SU-DHL-6 (cell line): ENCODE results near the gene FARS2.

ENCODE experiments used
- H2AFZ ChIP-seq: fragments of 200-600 bp; sonication (generic); 2 replicates; pipeline ENCODE4 v1.6.1; 2014; ENCODE audit warnings: low read depth, mild to moderate bottlenecking, moderate library complexity, mixed read lengths, antibody characterized with exemption, low read length; ENCODE audit not compliant: severe bottlenecking
- H3F3A ChIP-seq: fragments of 200-600 bp; shearing (Covaris generic); 2 replicates; pipeline ENCODE4 v1.6.0; 2016; ENCODE audit warnings: antibody characterized with exemption, mild to moderate bottlenecking; ENCODE audit not compliant: insufficient read depth
- H3K27ac ChIP-seq: fragments of 200-600 bp; sonication (generic); 2 replicates; pipeline ENCODE4 v1.5.1; 2016; ENCODE audit warnings: low read depth, mild to moderate bottlenecking, low read length, moderate library complexity, mixed read lengths
- H3K27me3 ChIP-seq: fragments of 200-600 bp; sonication (generic), shearing (Covaris generic); 2 replicates; pipeline ENCODE4 v1.6.0; 2014; ENCODE audit warnings: mild to moderate bottlenecking, low read length
- H3K36me3 ChIP-seq: fragments of 200-600 bp; sonication (generic); 2 replicates; pipeline ENCODE4 v1.6.1; 2014; ENCODE audit warnings: mild to moderate bottlenecking, low read length, mixed read lengths
- H3K4me2 ChIP-seq: fragments of 300-600, 200-600 bp; shearing (Covaris generic), sonication (generic); 2 replicates; pipeline ENCODE4 v1.6.0; 2014; ENCODE audit warnings: low read length, low read depth, mild to moderate bottlenecking; ENCODE audit not compliant: poor library complexity, severe bottlenecking
- H3K4me3 ChIP-seq: fragments of 200-600 bp; sonication (generic); 2 replicates; pipeline ENCODE4 v1.5.1; 2014; ENCODE audit warnings: antibody characterized with exemption, low read length, mild to moderate bottlenecking, mixed read lengths; ENCODE audit not compliant: insufficient read depth, poor library complexity, severe bottlenecking
- H3K79me2 ChIP-seq: fragments of 200-600 bp; sonication (generic); 2 replicates; pipeline ENCODE4 v1.6.1; 2014; ENCODE audit warnings: mild to moderate bottlenecking, low read length, moderate library complexity; ENCODE audit not compliant: insufficient read depth
- H3K9ac ChIP-seq: fragments of 200-600 bp; sonication (generic); 2 replicates; pipeline ENCODE4 v1.7.0; 2014; ENCODE audit warnings: mild to moderate bottlenecking, low read length
- H3K9me2 ChIP-seq: fragments of 200-600 bp; sonication (generic); replicated peaks from 2 replicates; pipeline ENCODE4 v1.6.1; 2014; ENCODE audit warnings: low read length; ENCODE audit not compliant: insufficient read depth
- H3K9me3 ChIP-seq: fragments of 200-600 bp; sonication (generic); 2 replicates; pipeline ENCODE4 v1.6.1; 2014; ENCODE audit warnings: low read length, mixed read lengths; ENCODE audit not compliant: insufficient read depth
- H4K20me1 ChIP-seq: fragments of 200-600 bp; sonication (generic); 2 replicates; pipeline ENCODE4 v1.6.1; 2014; ENCODE audit warnings: low read depth, mild to moderate bottlenecking, antibody characterized with exemption, low read length, moderate library complexity, mixed read lengths
- EZH2phosphoT487 ChIP-seq: fragments of 200-600 bp; sonication (generic), shearing (Covaris generic); conservative IDR thresholded peaks from 2 replicates; pipeline ENCODE4 v1.6.1; 2018; ENCODE audit warnings: mild to moderate bottlenecking, antibody characterized with exemption, low read length, moderate library complexity, mixed read lengths
- TF ChIP-seq, protein P1 (sequence below): fragments of 200-600 bp; sonication (generic); IDR thresholded peaks from one replicate; pipeline ENCODE4 v1.5.1; 2017; ENCODE audit warnings: antibody characterized with exemption, mild to moderate bottlenecking, low read length, moderate library complexity; ENCODE audit not compliant: insufficient read depth, poor library complexity, severe bottlenecking

Gene FARS2

DNA sequence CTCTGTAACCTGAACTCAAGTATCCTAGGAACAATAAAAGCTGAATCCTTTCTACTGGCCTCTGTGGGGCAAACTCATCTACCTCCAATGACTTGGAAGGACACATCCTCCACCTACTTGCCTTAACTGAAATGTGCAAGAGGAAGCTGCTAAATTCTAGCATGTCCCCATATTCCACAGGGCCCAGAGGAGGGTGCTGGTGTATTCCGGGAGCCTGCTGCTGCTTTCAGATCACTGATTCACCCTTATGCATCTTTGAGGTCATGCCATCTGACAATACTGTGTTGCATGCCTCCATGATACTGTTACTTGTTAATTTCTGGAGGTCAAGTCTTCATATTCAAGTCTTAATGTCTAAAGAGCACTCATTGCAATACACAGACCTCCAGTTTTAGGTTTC lies 40.9 kb upstream of the FARS2 start:
- TF ChIP-seq, protein P1, sequence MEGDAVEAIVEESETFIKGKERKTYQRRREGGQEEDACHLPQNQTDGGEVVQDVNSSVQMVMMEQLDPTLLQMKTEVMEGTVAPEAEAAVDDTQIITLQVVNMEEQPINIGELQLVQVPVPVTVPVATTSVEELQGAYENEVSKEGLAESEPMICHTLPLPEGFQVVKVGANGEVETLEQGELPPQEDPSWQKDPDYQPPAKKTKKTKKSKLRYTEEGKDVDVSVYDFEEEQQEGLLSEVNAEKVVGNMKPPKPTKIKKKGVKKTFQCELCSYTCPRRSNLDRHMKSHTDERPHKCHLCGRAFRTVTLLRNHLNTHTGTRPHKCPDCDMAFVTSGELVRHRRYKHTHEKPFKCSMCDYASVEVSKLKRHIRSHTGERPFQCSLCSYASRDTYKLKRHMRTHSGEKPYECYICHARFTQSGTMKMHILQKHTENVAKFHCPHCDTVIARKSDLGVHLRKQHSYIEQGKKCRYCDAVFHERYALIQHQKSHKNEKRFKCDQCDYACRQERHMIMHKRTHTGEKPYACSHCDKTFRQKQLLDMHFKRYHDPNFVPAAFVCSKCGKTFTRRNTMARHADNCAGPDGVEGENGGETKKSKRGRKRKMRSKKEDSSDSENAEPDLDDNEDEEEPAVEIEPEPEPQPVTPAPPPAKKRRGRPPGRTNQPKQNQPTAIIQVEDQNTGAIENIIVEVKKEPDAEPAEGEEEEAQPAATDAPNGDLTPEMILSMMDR, result no peak
- no peak for TF ChIP-seq EZH2phosphoT487
- Histone ChIP-seq H3K9ac (no peak overlapping the region), H3K9me2 (no peaks in the 10 kb centered on the region), H3K36me3 (no peaks in the 10 kb centered on the region), H3K4me3 (no peak overlapping the region), H3K79me2 (no peaks in the 10 kb centered on the region), H3K4me2 (no peak overlapping the region), H3K9me3 (no peaks in the 10 kb centered on the region), H3K27me3 (no peaks in the 10 kb centered on the region), H3F3A (no peaks in the 10 kb centered on the region), H2AFZ (no peak overlapping the region), H3K27ac (no peak overlapping the region), H4K20me1 (no peaks in the 10 kb centered on the region)

DNA sequence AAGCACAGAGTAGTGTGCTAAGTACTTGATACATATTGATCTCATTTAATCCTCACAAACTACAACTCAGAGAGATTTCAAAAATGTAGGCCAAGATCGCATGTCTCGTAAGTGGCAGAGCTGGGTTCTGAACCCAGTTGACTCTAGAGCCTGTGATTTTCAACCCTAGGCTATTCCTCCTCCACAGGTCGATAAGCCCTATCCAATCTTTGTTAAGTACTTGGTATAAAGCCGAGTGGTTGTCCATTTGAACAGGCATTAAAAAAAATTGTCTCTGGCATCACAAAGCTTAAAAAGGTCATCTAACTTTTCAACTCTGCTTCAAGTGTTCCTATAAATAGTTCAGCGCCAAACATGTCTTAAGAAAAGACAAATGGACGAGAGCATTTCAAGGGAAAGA lies 38.0 kb upstream of the FARS2 start:
- TF ChIP-seq, protein P1, result no peak
- no peak for TF ChIP-seq EZH2phosphoT487
- Histone ChIP-seq H3K27me3 (no peaks in the 10 kb centered on the region), H2AFZ (no peak overlapping the region), H3K9me2 (no peaks in the 10 kb centered on the region), H3K4me3 (no peak overlapping the region), H3K79me2 (no peaks in the 10 kb centered on the region), H3F3A (no peaks in the 10 kb centered on the region), H3K27ac (no peak overlapping the region), H3K9ac (no peak overlapping the region), H3K36me3 (no peaks in the 10 kb centered on the region), H4K20me1 (no peaks in the 10 kb centered on the region), H3K4me2 (no peak overlapping the region), H3K9me3 (no peaks in the 10 kb centered on the region)

DNA sequence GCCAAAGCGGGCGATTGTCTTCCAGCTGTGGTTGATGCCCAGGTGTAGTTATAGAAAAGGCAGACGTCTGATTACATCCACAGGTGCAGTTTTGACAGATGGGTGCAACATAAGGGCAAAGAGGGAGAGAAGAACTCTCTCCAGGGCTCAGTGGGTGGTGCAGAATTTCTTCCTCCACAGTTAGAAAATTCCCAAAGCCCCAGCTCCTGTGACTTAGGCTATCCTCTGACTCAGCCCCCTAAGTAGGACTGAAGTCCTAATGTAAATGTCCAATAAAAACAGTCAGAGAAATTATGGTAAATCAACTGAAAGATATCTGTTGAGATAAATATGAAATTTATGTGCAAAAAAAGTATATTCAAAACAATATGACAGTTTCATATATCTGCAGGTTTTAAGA lies 32.0 kb upstream of the FARS2 start:
- H3K4me3 ChIP-seq, result no peak overlapping the region
- H3K27ac ChIP-seq, result no peak overlapping the region
- H3F3A ChIP-seq, result no peaks in the 10 kb centered on the region
- H2AFZ ChIP-seq, result no peak overlapping the region
- H3K27me3 ChIP-seq, result no peaks in the 10 kb centered on the region
- H3K79me2 ChIP-seq, result no peaks in the 10 kb centered on the region
- no peak overlapping the region for H3K4me2 ChIP-seq
- no peak overlapping the region for H3K9ac ChIP-seq
- no peaks in the 10 kb centered on the region for H4K20me1 ChIP-seq
- H3K36me3 ChIP-seq, result no peaks in the 10 kb centered on the region
- H3K9me3 ChIP-seq, result no peaks in the 10 kb centered on the region
- no peak for TF ChIP-seq EZH2phosphoT487
- TF ChIP-seq, protein P1, result no peak
- H3K9me2 ChIP-seq, result no peaks in the 10 kb centered on the region

DNA sequence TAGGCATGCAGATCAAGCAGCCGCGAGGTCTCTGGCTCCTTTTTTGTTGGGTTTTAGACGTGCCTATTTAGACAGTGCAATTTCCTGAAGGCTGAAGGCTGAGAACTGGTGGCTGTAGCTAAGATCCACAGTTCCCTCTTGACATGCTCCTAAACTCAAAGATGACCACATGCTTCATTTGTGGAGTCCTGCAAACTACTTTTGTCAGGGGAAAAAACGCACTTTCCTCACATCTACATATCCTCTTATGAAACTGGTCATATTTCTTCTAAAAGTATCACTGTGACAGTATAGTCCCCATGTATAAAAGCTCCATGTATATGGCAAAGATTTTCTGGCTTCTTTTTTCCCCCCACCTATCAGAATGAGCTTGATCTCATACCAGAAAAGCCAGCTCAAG lies 31.2 kb upstream of the FARS2 start:
- no peak for TF ChIP-seq EZH2phosphoT487
- TF ChIP-seq, protein P1, result no peak
- no peaks in the 10 kb centered on the region for H4K20me1 ChIP-seq
- H3K36me3 ChIP-seq, result no peaks in the 10 kb centered on the region
- no peak overlapping the region for H3K27ac ChIP-seq
- H3K27me3 ChIP-seq, result no peaks in the 10 kb centered on the region
- no peak overlapping the region for H3K4me3 ChIP-seq
- no peaks in the 10 kb centered on the region for H3F3A ChIP-seq
- H3K79me2 ChIP-seq, result no peaks in the 10 kb centered on the region
- H3K9me3 ChIP-seq, result no peaks in the 10 kb centered on the region
- H2AFZ ChIP-seq, result no peak overlapping the region
- H3K9me2 ChIP-seq, result no peaks in the 10 kb centered on the region
- H3K9ac ChIP-seq, result no peak overlapping the region
- H3K4me2 ChIP-seq, result no peak overlapping the region
